Psoas muscle (tissue), 8 donors: ENCODE results near the gene MAGEB17. TPM values are rescaled to one million over a fixed set of nuclear protein-coding genes. Genes with fewer than 3 reads are reported as not detected.
A peak's percentile ranks its signal among the peaks of the same experiment; 100 is the strongest.

ENCODE experiments used
- ATAC-seq, 4 donors: fragments of 200-7000 bp; cut with Tn5 transposase; one replicate each; pipeline ENCODE4 v1.9.1; 2020; ENCODE audit warnings: moderate library complexity in 3 of 4, mild to moderate bottlenecking in 2 of 4
- DNase-seq, 2 donors: peaks; one replicate each; pipeline ENCODE4 v3.0.0-alpha.2; 2020
- H3K27ac ChIP-seq: fragments of 200-600 bp; one replicate; pipeline ENCODE4 v1.8.0; 2022
- H3K27me3 ChIP-seq, 3 donors: fragments of 200-600 bp in 1 of 3; one replicate each; pipeline versions ENCODE4 v1.6.1 to v1.8.0; 2013 to 2022; ENCODE audit warnings: low read length in 2 of 3, mild to moderate bottlenecking in 2 of 3, moderate library complexity in 1 of 3; ENCODE audit not compliant: insufficient read depth in 3 of 3
- H3K36me3 ChIP-seq, 2 donors: fragments of 200-600 bp in 1 of 2; one replicate each; pipeline versions ENCODE4 v1.6.1 to v1.8.0; 2013 to 2022; ENCODE audit warnings: low read depth in 1 of 2, mild to moderate bottlenecking in 1 of 2, moderate library complexity in 1 of 2; ENCODE audit not compliant: insufficient read depth in 1 of 2
- H3K4me1 ChIP-seq: fragments of 200-600 bp; one replicate; pipeline ENCODE4 v1.8.0; 2022
- H3K4me3 ChIP-seq: fragments of 200-600 bp; one replicate; pipeline ENCODE4 v1.8.0; 2022; ENCODE audit warnings: mild to moderate bottlenecking
- H3K9me3 ChIP-seq: fragments of 200-600 bp; one replicate; pipeline ENCODE4 v1.8.0; 2022
- WGBS, 3 donors: extraction: QIAGEN DNeasy Blood & Tissue Kit; methylation state at CpG; one replicate each; pipeline versions ENCODE4 v1.1.6 to v1.1.7; 2013; 5-methylcytosine and 5-hydroxymethylcytosine counted together
- intact Hi-C, 2 donors: fragments of 100-400 bp; cut with DNase I; formaldehyde crosslinking; loops; one replicate each; pipeline versions ENCODE4 v1.11.0 to v1.14.2; 2022
- long read RNA-seq, 2 donors: library from polyadenylated mRNA; unstranded; transcript quantifications; one replicate each; pipeline ENCODE4 v2.0.0, GENCODE V29; 2021
- polyA plus RNA-seq, 3 donors: library from polyadenylated mRNA; stranded (reverse); fragments of 200-250 nt; gene quantifications; one replicate each; pipeline ENCODE4 v1.2.3, GENCODE V29; 2013
- total RNA-seq, 4 donors: library from RNA; stranded (reverse); fragmentation: NEBNext Ultra II Directional in 2 of 4; extraction: Animal tissue kit (Norgen Biotek cat#: 25700) in 2 of 4; gene quantifications; one replicate each; pipeline versions ENCODE4 v1.2.1 to v1.2.4, GENCODE V29; 2021 to 2023
- TF ChIP-seq, protein P1 (sequence below): fragments of 200-600 bp; IDR thresholded peaks from one replicate; pipeline ENCODE4 v1.8.0; 2022; ENCODE audit warnings: antibody characterized with exemption
- donor health status: healthy with polysubstance abuse.
- donor health status: DM: no; HTN: no; CAD: no; lungs with moderate emphysema.
- donor health status: Bipolar disorder and iron deficiency.
- donor health status: healthy.
- donor health status: DM: yes; HTN: yes; CAD: no.
- donor health status: DM: no; HTN: no; CAD: no.
- donor health status: DM: no; HTN: no; CAD: no.
- donor health status: DM: yes; HTN: yes; CAD: no.

Gene MAGEB17, protein sequence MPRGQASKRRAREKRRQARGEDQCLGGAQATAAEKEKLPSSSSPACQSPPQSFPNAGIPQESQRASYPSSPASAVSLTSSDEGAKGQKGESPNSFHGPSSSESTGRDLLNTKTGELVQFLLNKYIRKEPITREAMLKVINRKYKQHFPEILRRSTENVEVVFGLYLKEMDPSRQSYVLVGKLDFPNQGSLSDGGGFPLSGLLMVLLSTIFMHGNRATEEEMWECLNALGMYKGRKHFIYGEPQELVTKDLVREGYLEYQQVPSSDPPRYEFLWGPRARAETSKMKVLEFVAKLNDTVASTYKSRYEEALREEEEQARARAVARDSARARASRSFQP
- under 1 TPM in 1 of 4 donors, not detected in 3; 0.26 TPM for total RNA-seq
- under 1 TPM; 0.08 to 0.17 (median 0.13) TPM for polyA plus RNA-seq
- long read RNA-seq, donor 1, result 0 reads
- long read RNA-seq, donor 2, result 0 reads

DNA sequence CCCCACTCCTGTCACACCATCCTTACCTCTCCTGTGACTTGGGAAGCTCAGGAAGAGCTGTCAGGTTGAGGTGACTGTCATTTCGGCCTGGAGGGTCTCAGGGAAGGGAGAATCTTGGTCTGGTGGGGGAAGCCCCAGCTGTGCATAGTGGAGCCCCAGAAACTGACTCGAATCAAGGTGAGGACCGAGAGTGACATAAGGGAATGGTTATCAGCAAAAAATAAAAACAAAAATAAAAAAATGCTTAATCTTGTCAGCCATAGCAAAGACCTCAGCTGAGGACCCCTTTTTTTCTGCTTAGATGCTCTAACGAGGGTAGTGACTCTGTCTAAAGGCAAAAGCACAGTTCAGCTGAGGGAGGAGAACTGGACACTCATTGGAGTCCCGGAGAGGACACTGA lies at the start of gene MAGEB17:
Gene MAGEB17, plus strand, starts transcription at position 301 of the 400 bp plus-strand sequence. CDS start 2,902 bp downstream, outside the sequence.
- DNase-seq, result no peak
- no peaks in the 10 kb centered on the region for H3K9me3 ChIP-seq
- no peaks in the 10 kb centered on the region for H3K36me3 ChIP-seq
- no peak for ATAC-seq
- intact Hi-C loops, result no loop called here
- no peaks in the 10 kb centered on the region for H3K4me1 ChIP-seq
- H3K27ac ChIP-seq, result no peak within 1 kb of the TSS
- WGBS, 3 donors, result 59 to 88% (median 68%) methylated on average over 5 of the region's 5 CpGs
- TF ChIP-seq, protein P1, sequence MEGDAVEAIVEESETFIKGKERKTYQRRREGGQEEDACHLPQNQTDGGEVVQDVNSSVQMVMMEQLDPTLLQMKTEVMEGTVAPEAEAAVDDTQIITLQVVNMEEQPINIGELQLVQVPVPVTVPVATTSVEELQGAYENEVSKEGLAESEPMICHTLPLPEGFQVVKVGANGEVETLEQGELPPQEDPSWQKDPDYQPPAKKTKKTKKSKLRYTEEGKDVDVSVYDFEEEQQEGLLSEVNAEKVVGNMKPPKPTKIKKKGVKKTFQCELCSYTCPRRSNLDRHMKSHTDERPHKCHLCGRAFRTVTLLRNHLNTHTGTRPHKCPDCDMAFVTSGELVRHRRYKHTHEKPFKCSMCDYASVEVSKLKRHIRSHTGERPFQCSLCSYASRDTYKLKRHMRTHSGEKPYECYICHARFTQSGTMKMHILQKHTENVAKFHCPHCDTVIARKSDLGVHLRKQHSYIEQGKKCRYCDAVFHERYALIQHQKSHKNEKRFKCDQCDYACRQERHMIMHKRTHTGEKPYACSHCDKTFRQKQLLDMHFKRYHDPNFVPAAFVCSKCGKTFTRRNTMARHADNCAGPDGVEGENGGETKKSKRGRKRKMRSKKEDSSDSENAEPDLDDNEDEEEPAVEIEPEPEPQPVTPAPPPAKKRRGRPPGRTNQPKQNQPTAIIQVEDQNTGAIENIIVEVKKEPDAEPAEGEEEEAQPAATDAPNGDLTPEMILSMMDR, result no peak
- no peaks in the 10 kb centered on the region for H3K27me3 ChIP-seq
- no peak within 1 kb of the TSS for H3K4me3 ChIP-seq

GRCh38 chrX:16119353-16120220 lies 47.7 kb upstream of the MAGEB17 start:
- intact Hi-C loops, result loop anchor here in 1 of 2 donors (10.0 kb wide), 2 partner anchors 545 to 575 kb away; no protein-coding TSS in a partner anchor
- WGBS, 3 donors, result 57 to 66% (median 64%) methylated on average over 5 of the region's 5 CpGs
- H3K27ac ChIP-seq, result peak overlapping the region; percentile 16
- no peaks in the 10 kb centered on the region for H3K36me3 ChIP-seq
- ATAC-seq (no peak), DNase-seq (no peak)
- TF ChIP-seq, protein P1, result no peak
- H3K4me3 ChIP-seq, result no peak overlapping the region
- H3K9me3 ChIP-seq, result peaks cover 7% of the 10 kb centered on the region
- peaks cover 0 to 4% (median 0%) of the 10 kb centered on the region in 3 donors for H3K27me3 ChIP-seq
- H3K4me1 ChIP-seq, result no peaks in the 10 kb centered on the region

GRCh38 chrX:16120431-16120830 lies 46.9 kb upstream of the MAGEB17 start:
- TF ChIP-seq, protein P1, result no peak
- Histone ChIP-seq H3K36me3 (no peaks in the 10 kb centered on the region), H3K9me3 (peaks cover 7% of the 10 kb centered on the region), H3K27me3 (peaks cover 0 to 4% (median 0%) of the 10 kb centered on the region in 3 donors), H3K4me3 (no peak overlapping the region), H3K27ac (peak overlapping the region; percentile 16), H3K4me1 (no peaks in the 10 kb centered on the region)
- intact Hi-C loops, result loop anchor here in 1 of 2 donors (10.0 kb wide), 2 partner anchors 544 to 574 kb away; no protein-coding TSS in a partner anchor
- ATAC-seq, result peak in 3 of 4 donors; percentile 52 to 67 (median 67)
- no peak for DNase-seq
- whole genome bisulfite sequencing, 3 donors, result 36 to 86% (median 69%) methylated on average over 3 of the region's 3 CpGs

GRCh38 chrX:16123222-16123786 lies 44.0 kb upstream of the MAGEB17 start, which contains the start of gene GRPR:
Gene GRPR, plus strand, starts transcription at chrX:16123565. Its CDS starts 389 bp downstream, at chrX:16123954.
- Histone ChIP-seq H3K4me1 (no peaks in the 10 kb centered on the region), H3K27me3 (peaks cover 0 to 4% (median 0%) of the 10 kb centered on the region in 3 donors), H3K36me3 (no peaks in the 10 kb centered on the region), H3K9me3 (peaks cover 7% of the 10 kb centered on the region), H3K4me3 (no peak within 1 kb of the TSS), H3K27ac (no peak within 1 kb of the TSS)
- intact Hi-C loops, result loop anchor here in 1 of 2 donors (10.0 kb wide), 2 partner anchors 541 to 571 kb away; no protein-coding TSS in a partner anchor
- 0 to 1% (median 1%) methylated on average over 6 of the region's 6 CpGs for WGBS, 3 donors
- DNase-seq (peak; percentile 61 to 72), ATAC-seq (peak; percentile 73 to 87 (median 83))
- TF ChIP-seq, protein P1, result peak; percentile 79
